HG03521 (cell line): ENCODE measurements around the gene SPON1.
"Not testable (repeated sequence)": the region's sequence is repeated elsewhere in the genome, so short reads cannot be mapped to it uniquely, and the experiment has no call there.

Experiments
- ATAC-seq: cut with Tn5 transposase; IDR thresholded peaks from one replicate; pipeline ENCODE4 v1.9.1; 2021; ENCODE audit warnings: mild to moderate bottlenecking, moderate library complexity; ENCODE audit not compliant: unreplicated experiment

Gene SPON1

DNA sequence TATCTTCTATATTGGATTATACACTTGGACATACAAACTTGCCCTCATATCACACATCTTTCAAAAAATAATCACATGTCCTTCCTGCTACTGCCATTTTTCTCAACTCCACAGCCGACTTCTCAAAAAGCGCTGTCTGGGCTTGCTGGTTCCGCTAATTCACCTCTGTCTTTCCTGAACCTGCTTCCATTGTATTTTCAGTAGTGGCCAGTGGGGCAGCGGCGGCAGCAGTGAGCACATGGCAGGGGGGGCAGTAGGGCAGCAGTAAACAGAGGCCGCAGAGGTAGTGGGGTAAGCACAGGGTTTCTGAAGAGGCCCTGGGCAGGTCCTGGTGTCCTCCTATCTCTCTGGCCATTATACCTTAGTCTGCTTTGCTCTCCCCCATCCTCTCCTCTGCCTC, 270.1 kb downstream of the SPON1 start:
- no peak for ATAC-seq

- ATAC-seq: no peak
Measured at GRCh38 chr11:14234446-14234845, 271.9 kb downstream of the SPON1 start.

DNA sequence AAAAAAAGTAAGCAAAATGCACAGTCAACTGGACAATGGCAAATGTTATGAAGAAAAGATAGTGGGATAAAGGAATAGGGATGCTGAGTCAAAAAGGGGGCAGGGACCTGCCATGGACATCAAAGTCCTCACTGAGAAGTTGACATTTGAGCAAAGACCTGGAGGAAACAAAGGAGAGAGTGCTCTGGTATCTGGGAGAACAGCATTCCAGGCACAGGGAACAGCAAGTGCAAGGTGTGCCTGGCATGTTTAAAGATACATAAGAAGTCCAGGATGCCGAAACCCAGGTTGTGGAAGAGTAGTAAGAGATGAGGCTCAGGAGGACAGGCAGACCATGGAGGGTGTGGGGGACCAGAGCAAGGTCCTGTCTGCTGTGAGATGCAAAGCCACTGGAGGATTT, 273.2 kb downstream of the SPON1 start:
- no peak for ATAC-seq

DNA sequence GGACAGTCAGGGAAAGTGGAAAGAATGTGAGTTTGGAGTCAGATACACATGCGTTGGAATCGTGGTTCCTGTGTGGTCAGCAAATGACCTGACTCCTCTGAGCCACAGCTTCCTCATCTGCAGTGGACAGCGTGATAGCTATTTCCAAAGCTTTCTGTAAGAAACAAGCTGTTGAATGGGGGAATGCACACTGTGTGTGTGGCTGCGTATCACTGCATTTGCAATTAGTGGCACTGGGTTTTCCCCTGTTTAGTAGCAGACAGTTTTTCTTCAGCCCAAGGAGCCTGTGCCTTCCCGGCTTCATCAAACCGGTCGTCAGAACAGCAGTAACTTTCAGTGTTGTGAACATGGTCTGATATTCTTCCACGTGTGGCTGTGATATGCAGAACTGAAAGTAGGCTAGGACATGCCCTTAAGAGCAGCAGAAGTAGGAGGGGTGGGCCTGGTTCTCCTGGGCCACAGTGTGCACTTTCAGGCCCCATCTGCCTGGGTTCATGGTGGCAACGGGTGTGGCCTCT, 275.0 kb downstream of the SPON1 start:
- ATAC-seq: peak; percentile 96

DNA sequence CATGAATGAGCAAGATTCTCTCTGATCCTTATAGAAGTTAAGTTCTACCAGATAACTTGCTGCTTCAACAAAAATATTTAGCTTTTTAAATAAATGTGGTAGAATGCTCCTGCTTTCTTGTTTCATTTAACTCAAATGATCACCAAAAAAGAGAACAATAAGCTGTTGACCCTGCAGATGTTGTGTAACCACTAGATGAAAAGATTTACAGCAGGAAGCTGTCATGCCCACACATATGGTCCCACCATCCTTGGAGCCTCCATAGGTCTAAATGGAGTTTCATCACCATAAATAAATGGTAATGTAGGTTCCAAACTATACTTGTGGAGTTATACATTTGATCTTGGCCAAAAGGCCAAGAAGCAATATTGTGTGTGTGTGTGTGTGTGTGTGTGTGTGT, 277.7 kb downstream of the SPON1 start:
- no peak for ATAC-seq

- ATAC-seq: no peak
Measured at GRCh38 chr11:14240951-14241350, 278.4 kb downstream of the SPON1 start.

GRCh38 chr11:14242187-14242586, 279.7 kb downstream of the SPON1 start:
- ATAC-seq: no peak

GRCh38 chr11:14242733-14243132, 280.2 kb downstream of the SPON1 start:
- ATAC-seq: no peak

DNA sequence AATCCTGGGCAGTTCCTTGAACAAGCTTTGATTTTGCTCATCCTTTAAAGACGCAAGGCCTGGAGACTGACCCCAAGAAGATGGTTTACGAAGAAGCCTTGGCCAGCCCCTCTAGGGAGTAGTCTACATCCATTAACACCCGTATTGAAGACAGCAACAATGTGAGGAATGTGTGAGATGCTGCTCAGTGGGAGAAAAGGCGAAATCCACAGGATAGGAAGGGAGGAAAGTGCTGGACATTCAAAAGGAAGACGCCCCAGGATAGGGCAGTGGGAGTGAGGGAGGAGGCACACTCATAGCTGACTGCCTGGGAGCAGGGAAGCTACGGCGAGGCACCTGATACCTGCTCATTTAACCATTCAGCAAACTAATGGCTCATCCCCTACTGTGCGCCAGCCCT, 282.4 kb downstream of the SPON1 start:
- ATAC-seq: no peak

- ATAC-seq: no peak
Measured at GRCh38 chr11:14245444-14245843, 282.9 kb downstream of the SPON1 start.

- no peak for ATAC-seq
Measured at GRCh38 chr11:14248580-14248981, 286.1 kb downstream of the SPON1 start.

GRCh38 chr11:14249121-14249963, 286.8 kb downstream of the SPON1 start:
- no peak for ATAC-seq

GRCh38 chr11:14251754-14252153, 289.2 kb downstream of the SPON1 start:
- no peak for ATAC-seq

- ATAC-seq: not testable (repeated sequence)
Measured at GRCh38 chr11:14252501-14252900, 290.0 kb downstream of the SPON1 start.

GRCh38 chr11:14253421-14253820, 290.9 kb downstream of the SPON1 start:
- no peak for ATAC-seq

- ATAC-seq: no peak
Measured at GRCh38 chr11:14253840-14254239, 291.3 kb downstream of the SPON1 start.

DNA sequence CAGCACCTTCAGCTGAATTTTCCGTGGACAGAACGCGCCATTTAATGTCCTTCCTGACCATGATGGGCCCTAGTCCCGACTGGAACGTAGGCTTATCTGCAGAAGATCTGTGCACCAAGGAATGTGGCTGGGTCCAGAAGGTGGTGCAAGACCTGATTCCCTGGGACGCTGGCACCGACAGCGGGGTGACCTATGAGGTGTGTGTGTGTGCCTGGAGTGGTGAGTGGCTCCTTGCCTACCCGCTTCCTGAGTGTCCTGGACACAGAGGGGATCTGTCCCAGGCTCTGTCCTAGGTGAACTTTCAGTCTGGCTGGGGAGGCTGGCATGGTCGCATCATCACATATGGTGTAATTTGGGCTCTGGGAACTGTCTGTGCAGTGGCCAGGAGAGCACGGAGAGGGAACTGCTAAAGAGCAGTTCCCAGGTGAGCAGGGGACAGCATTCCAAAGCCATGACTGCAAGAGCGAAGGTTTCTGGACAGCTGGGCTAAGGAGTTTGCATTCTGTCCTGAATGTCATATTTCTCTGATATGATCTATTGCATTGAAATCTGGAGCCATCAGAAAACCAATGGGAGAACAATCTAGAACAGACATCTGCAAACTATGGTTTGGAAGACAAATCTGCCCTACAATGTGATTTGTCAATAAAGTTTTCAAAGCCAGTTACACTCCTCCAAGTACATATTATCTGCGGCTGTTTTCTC, 292.2 kb downstream of the SPON1 start:
- no peak for ATAC-seq

DNA sequence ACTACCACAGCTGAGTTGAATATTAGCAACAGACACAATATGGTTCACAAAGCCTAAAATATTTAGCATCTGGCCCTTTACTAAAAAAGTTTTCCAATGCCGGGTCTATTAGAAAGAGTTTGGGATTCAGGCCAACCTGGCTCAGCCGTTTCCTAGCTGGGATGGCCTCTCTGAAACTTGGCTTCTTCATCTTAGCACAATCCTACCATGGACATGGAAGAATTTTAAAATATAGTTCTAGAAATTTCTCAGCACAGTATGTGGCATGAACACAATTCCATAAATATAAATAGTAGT, 292.7 kb downstream of the SPON1 start:
- ATAC-seq: no peak

- ATAC-seq: no peak
Measured at GRCh38 chr11:14258221-14258935, 295.9 kb downstream of the SPON1 start.

- ATAC-seq: no peak
Measured at GRCh38 chr11:14259186-14259784, 296.8 kb downstream of the SPON1 start.

DNA sequence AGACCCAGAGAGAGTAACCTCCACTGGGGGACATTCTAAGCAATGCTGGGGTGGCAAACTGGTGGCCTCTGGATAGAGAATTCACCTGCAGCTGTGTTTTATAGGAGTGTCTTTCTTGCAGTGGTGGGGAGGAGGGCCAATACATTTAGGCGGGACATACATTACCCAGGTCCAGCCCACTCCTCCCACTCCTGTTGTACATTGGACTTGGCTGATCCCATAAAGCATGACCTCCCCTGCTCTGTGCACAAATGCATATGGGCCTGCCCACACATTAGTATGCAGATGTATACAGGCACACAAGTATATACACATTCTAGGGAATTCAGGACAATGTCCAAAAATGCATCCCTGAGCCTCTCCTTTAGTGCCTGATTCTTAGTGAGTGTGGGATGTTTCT, 297.4 kb downstream of the SPON1 start:
- ATAC-seq: no peak
